Adrenal gland (tissue), 5 donors: ENCODE measurements around the gene SUN1.

ENCODE experiments used
- CTCF ChIP-seq, 6 experiments: fragments of 450-650 bp in 4 of 6; fragments of 200-600 bp in 2 of 6; sonication (generic) in 1 of 6; IDR thresholded peaks; 1 replicate in 5 of 6; 2 replicates in 1 of 6; pipeline versions ENCODE4 v1.5.1 to v1.8.0; 2016 to 2021; ENCODE audit warnings: antibody characterized with exemption in 6 of 6, mild to moderate bottlenecking in 2 of 6, moderate library complexity in 1 of 6
- POLR2A ChIP-seq, 2 donors: fragments of 450-650 bp; IDR thresholded peaks; one replicate each; pipeline ENCODE4 v1.6.1; 2017; ENCODE audit warnings: antibody characterized with exemption in 2 of 2, mild to moderate bottlenecking in 2 of 2, moderate library complexity in 1 of 2
- donor health status: DM: no; HTN: no; CAD: no.

DNA sequence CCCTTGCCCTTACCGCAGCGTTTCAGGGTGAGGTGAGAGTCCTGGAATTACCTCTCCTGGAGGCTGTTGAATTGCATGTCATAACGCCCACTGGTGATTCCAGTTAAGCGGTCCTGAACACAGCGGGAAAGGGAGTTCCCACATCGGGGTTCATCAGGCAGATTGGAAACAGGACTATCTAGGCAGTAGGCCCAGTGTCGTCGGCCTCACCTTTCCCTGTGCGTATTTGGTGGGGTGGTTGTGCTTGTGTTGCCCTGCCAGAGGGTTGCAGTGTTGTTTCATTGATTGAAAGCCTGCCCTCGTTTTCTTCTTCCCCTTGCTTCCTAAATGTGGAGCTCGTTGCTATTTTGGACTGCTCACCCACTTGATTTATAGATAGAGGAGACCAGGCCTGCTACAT, 10.6 kb upstream of the SUN1 start:
- no peak for TF ChIP-seq POLR2A (IDR thresholded peaks at IDR 0.05)
- TF ChIP-seq CTCF (IDR thresholded peaks at IDR 0.05), result no peak
